ENCODE data around the gene FLT3. TPM values are rescaled to one million over a fixed set of nuclear protein-coding genes. Genes with fewer than 3 reads are reported as not detected.
"Not testable (repeated sequence)": the region's sequence is repeated elsewhere in the genome, so short reads cannot be mapped to it uniquely, and the experiment has no call there.

The FLT3 gene
- total RNA-seq (2.9 TPM), polyA plus RNA-seq (ENCODE audit: insufficient read depth, low read depth, low replicate concordance) (not detected)
- long read RNA-seq, donor 1 = 0 reads
- long read RNA-seq, donor 2 = 0 reads
- long read RNA-seq, donor 3 = 0 reads
- long read RNA-seq, donor 4 = 0 reads
- long read RNA-seq, donor 5 = 0 reads
- long read RNA-seq, donor 6 = 0 reads
- long read RNA-seq, donor 7, partial matches to known transcripts = 1 of 3 reads
- long read RNA-seq, donor 7, other reads (novel, unspliced or antisense) = 1 of 3 reads
- long read RNA-seq, donor 8 = 0 reads
- long read RNA-seq, donor 9 = 0 reads
- long read RNA-seq, donor 10 = 0 reads

DNA sequence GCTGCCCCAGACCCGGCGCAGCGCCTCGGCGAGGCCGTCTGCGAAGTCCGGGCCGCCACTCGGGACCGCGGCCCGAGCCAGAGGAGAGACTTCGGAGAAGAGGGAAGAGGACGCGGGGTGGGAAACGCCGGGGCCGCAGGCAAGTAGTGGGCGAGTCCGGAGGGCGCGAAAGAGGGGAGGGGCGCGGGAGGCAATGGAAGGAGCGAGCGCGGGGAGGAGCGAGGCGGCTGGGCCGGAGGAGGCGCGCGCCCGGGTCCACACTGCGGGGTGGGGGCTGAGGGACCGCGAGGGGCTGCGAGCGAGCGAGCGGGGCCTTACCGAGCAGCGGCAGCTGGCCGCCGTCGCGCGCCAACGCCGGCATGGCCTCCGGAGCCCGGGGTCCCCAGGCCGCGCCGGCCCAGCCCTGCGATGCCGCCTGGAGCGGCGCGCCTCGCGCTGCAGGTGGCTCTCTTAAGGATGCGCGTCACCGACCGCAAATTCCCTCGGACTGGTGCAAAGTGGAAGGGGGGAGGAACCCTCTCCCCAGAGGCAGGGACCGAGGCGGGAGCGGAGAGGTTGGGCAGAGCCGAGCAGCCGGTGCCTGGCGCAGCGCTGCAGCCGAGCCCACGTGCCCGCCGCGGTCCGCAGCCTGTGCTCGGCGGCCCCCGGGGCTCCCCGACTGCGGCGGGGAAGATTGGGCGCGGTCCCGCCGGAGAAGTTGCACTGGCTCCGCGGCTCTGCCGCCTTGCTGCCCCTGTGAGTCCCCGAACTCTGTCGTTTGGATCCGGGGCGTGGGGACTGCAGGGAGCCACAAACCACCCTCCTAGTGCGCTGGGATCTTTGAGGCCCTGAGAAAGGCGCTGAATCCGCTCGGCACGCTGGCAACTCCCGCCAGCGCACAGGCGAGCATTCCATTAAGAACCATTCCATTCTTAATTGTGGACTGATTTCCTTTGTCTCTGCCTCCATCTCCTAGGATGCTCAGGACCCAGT is at the start of gene FLT3:
TSS of gene FLT3 (minus strand) at position 427 of the 972 bp plus-strand sequence. CDS start at position 361, 66 bp downstream.
- TF ChIP-seq, protein P1, sequence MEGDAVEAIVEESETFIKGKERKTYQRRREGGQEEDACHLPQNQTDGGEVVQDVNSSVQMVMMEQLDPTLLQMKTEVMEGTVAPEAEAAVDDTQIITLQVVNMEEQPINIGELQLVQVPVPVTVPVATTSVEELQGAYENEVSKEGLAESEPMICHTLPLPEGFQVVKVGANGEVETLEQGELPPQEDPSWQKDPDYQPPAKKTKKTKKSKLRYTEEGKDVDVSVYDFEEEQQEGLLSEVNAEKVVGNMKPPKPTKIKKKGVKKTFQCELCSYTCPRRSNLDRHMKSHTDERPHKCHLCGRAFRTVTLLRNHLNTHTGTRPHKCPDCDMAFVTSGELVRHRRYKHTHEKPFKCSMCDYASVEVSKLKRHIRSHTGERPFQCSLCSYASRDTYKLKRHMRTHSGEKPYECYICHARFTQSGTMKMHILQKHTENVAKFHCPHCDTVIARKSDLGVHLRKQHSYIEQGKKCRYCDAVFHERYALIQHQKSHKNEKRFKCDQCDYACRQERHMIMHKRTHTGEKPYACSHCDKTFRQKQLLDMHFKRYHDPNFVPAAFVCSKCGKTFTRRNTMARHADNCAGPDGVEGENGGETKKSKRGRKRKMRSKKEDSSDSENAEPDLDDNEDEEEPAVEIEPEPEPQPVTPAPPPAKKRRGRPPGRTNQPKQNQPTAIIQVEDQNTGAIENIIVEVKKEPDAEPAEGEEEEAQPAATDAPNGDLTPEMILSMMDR (IDR thresholded peaks at IDR 0.05; ENCODE audit: borderline replicate concordance, extremely low read depth, insufficient read depth) = no peak
- H3K9ac ChIP-seq (ENCODE audit: low read length in 3 of 3) = no peak within 1 kb of the TSS
- DNase-seq (peak; percentile 65 to 73 (median 71)), FAIRE-seq (no peak)
- peaks cover 0 to 6% (median 4%) of the 10 kb centered on the region in 3 donors for H3K9me3 ChIP-seq (ENCODE audit: control insufficient read depth in 2 of 3, insufficient read depth in 1 of 3, low read length in 3 of 3)
- H3K27me3 ChIP-seq (ENCODE audit: control insufficient read depth, insufficient read depth, low read length) = peaks cover 20% of the 10 kb centered on the region
- H3K27ac ChIP-seq (ENCODE audit: low read depth in 2 of 2, low read length in 2 of 2) = no peak within 1 kb of the TSS
- H3K4me3 ChIP-seq (ENCODE audit: low read length in 3 of 3) = peak within 1 kb of the TSS in 2 of 3 donors; percentile 24 to 47
- intact Hi-C loops (cut with DNase I) = no loop called here
- peaks cover 0 to 4% (median 0%) of the 10 kb centered on the region in 3 donors for H3K4me1 ChIP-seq (ENCODE audit: control insufficient read depth in 2 of 3, insufficient read depth in 2 of 3, low read depth in 1 of 3, low read length in 3 of 3)
- H3K36me3 ChIP-seq (ENCODE audit: control insufficient read depth in 2 of 3, insufficient read depth in 3 of 3, low read length in 3 of 3) = no peaks in the 10 kb centered on the region

DNA sequence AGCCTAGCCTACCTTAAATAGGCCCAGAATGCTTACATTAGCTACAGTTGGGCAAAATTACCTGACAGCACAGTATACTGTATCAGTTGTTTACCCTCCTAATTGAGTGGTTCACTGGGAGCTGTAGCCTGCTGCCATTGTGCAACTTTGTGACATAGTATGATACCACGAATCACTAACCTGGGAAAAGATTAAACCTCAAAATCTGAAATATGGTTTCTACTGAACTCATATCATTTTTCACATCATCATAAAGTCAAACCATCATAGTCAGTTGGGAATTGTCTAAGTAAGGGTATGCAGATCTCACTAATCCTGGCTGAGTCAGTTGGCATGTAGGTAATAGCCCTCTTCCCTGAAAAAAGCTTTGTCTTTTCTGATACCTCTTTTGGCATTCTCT is 47.1 kb upstream of the FLT3 start:
- Histone ChIP-seq H3K9ac (ENCODE audit: low read length in 3 of 3) (no peak overlapping the region), H3K36me3 (ENCODE audit: control insufficient read depth in 2 of 3, insufficient read depth in 3 of 3, low read length in 3 of 3) (no peaks in the 10 kb centered on the region), H3K4me3 (ENCODE audit: low read length in 3 of 3) (no peak overlapping the region), H3K27ac (ENCODE audit: low read depth in 2 of 2, low read length in 2 of 2) (no peak overlapping the region), H3K9me3 (ENCODE audit: control insufficient read depth in 2 of 3, insufficient read depth in 1 of 3, low read length in 3 of 3) (no peaks in the 10 kb centered on the region), H3K4me1 (ENCODE audit: control insufficient read depth in 2 of 3, insufficient read depth in 2 of 3, low read depth in 1 of 3, low read length in 3 of 3) (no peaks in the 10 kb centered on the region), H3K27me3 (ENCODE audit: control insufficient read depth, insufficient read depth, low read length) (no peaks in the 10 kb centered on the region)
- intact Hi-C loops (cut with DNase I) = no loop called here
- FAIRE-seq (no peak), DNase-seq (no peak)
- TF ChIP-seq, protein P1 (IDR thresholded peaks at IDR 0.05; ENCODE audit: borderline replicate concordance, extremely low read depth, insufficient read depth) = no peak

GRCh38 chr13:28145049-28145448 is 44.7 kb upstream of the FLT3 start:
- FAIRE-seq (no peak), DNase-seq (no peak)
- no peaks in the 10 kb centered on the region for H3K27me3 ChIP-seq (ENCODE audit: control insufficient read depth, insufficient read depth, low read length)
- TF ChIP-seq, protein P1 (IDR thresholded peaks at IDR 0.05; ENCODE audit: borderline replicate concordance, extremely low read depth, insufficient read depth) = no peak
- H3K36me3 ChIP-seq (ENCODE audit: control insufficient read depth in 2 of 3, insufficient read depth in 3 of 3, low read length in 3 of 3) = no peaks in the 10 kb centered on the region
- intact Hi-C loops (cut with DNase I) = no loop called here
- H3K9ac ChIP-seq (ENCODE audit: low read length in 3 of 3) = no peak overlapping the region
- H3K4me1 ChIP-seq (ENCODE audit: control insufficient read depth in 2 of 3, insufficient read depth in 2 of 3, low read depth in 1 of 3, low read length in 3 of 3) = peaks cover 0 to 7% (median 0%) of the 10 kb centered on the region in 3 donors
- H3K4me3 ChIP-seq (ENCODE audit: low read length in 3 of 3) = no peak overlapping the region
- H3K27ac ChIP-seq (ENCODE audit: low read depth in 2 of 2, low read length in 2 of 2) = no peak overlapping the region
- no peaks in the 10 kb centered on the region for H3K9me3 ChIP-seq (ENCODE audit: control insufficient read depth in 2 of 3, insufficient read depth in 1 of 3, low read length in 3 of 3)

DNA sequence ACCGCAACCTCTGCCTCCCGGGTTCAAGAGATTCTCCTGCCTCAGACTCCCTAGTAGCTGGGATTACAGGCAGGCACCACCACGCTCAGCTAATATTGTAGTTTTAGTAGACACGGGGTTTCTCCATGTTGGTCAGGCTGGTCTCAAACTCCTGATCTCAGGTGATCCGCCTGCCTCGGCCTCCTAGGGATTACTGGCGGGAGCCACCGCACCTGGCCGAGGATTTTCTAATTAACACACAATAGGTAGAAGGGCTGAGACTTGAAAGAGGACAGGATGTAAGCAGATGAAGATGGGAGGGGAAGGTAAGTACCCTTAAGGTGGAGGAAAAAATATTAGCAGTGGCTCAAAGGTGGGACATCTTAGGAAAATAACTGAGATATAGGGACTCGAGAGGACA is 41.2 kb upstream of the FLT3 start:
- DNase-seq; H3K27me3 ChIP-seq (ENCODE audit: control insufficient read depth, insufficient read depth, low read length); H3K27ac ChIP-seq (ENCODE audit: low read depth in 2 of 2, low read length in 2 of 2); FAIRE-seq; H3K9me3 ChIP-seq (ENCODE audit: control insufficient read depth in 2 of 3, insufficient read depth in 1 of 3, low read length in 3 of 3); intact Hi-C loops (cut with DNase I); H3K36me3 ChIP-seq (ENCODE audit: control insufficient read depth in 2 of 3, insufficient read depth in 3 of 3, low read length in 3 of 3); H3K9ac ChIP-seq (ENCODE audit: low read length in 3 of 3); H3K4me3 ChIP-seq (ENCODE audit: low read length in 3 of 3); H3K4me1 ChIP-seq (ENCODE audit: control insufficient read depth in 2 of 3, insufficient read depth in 2 of 3, low read depth in 1 of 3, low read length in 3 of 3): not testable (repeated sequence)

Data from kidney (tissue), 22 donors.